ENCODE data around the gene BACH1.

BACH1 gene

GRCh38 chr21:29384683-29385359 lies 86.1 kb downstream of the BACH1 start:
- DNase-seq: no peak

DNA sequence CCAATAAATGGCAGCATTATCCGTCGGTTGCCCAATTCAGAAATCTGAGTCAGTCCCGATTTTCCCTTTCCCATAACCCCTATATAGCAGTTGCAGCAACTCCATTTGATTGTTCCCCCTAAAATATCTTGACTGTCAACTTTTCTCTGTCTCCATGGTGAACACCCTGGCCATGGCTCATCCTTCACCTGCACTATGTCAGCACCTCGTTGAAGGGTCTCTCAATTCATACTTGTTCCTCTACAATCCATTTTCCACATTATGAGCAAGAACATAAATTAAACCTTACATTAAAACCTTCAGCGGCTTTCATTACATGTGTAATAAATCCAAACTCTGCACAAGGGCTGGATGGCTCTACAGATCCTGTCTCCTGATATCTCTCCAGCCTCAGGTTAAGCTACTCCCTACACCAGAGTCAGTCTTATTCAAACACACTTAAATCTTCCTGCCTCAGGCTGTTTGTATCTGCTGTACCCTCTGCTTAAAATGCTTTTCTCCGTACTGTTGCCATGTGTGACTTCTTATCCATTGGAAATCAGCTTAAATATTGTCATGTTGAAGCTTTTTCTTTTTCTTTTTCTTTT lies 87.3 kb downstream of the BACH1 start:
- no peak for DNase-seq

- no peak for DNase-seq
Measured at GRCh38 chr21:29386803-29387202, 88.1 kb downstream of the BACH1 start.

GRCh38 chr21:29387598-29387997 lies 88.9 kb downstream of the BACH1 start:
- no peak for DNase-seq

DNA sequence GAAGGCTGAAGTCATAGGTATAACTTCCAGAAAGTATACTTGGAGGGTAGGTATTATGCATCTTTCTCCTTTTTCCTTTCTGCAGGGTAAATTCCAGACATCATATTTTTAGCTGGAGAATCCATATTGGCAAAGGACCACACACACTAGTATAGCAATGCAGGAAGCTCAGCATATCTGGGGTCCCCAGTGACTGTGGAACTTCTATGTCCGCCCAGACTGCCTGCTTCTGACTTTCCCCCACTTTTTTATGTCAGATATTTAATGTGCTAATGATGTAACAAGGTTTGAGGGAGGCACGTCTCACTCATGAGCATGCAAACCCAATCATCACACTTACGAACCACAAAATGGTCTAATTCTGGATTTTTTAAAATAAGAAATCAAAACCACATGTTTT lies 90.4 kb downstream of the BACH1 start:
- no peak for DNase-seq

DNA sequence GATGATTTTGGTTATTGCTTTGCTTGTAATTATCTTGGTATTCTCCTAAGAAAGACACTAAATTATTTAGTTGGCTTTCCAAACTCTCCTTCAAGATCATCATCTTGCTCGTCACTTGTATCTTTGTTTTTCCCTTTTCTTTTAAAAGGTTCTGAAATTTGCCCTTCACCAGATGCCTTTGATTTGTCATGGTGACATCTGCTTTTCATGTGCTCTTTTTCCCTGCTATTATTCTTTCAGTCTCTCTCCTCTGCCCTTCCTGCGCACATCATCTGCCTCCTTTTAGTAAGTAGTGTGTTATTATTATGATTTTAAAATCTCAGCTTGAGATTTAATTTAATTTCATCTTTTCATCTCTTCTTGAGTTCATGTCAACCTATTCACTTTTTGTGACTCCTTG lies 92.1 kb downstream of the BACH1 start:
- no peak for DNase-seq

DNA sequence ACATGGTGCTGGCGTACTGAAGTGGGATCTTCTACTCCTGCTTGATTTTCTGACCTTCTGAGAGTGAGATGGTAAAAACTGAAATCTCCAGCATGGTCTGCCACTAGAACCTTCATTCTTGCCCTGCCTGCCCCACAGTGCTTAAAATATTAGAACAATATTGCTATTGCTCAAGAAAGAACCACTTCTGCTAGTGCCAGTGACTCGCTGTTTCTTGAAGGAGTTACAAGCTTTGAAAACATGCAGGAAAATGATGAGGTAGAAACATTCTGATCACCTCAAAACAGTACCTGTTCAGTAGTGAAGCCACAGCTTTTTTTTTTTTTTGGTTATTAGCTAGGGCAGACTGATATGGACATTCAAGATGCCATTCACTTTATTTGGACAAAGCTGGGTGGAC lies 95.3 kb downstream of the BACH1 start:
- no peak for DNase-seq
